Right lobe of liver (tissue), 4 donors: Measurements from ENCODE around the gene GRM8.

Experiments used
- POLR2A ChIP-seq: fragments of 450-650 bp; IDR thresholded peaks from one replicate; pipeline ENCODE4 v1.6.1; 2017; ENCODE audit warnings: antibody characterized with exemption, mild to moderate bottlenecking
- TF ChIP-seq, protein P1 (sequence below), 4 donors: fragments of 200-600 bp in 3 of 4; fragments of 450-650 bp in 1 of 4; IDR thresholded peaks; one replicate each; pipeline versions ENCODE4 v1.5.1 to v1.8.0; 2016 to 2022; ENCODE audit warnings: antibody characterized with exemption in 4 of 4, mild to moderate bottlenecking in 2 of 4
- donor health status: DM: no; HTN: no; CAD: no.
- donor health status: DM: no; HTN: no; CAD: no.
- donor health status: DM: no; HTN: yes; CAD: no.

DNA sequence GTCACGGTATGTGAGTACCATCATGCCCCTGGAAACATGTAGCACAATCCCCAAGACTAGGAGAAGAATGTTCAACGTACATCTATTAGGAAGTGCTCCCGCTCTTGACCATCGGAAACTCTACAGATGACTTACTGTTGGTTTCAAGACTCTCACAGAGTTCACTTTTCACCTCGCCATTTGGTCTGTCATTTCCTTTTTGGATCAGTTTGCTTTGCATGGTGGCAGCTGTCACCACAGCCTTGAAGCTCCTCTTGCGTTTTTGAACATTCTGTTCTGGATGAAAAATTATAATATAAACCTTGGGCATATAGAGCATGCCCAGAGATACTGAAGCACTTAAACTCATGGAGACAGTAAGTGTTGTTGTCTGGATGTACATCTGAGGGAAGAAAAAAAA is 806.8 kb downstream of the GRM8 start:
- TF ChIP-seq, protein P1, sequence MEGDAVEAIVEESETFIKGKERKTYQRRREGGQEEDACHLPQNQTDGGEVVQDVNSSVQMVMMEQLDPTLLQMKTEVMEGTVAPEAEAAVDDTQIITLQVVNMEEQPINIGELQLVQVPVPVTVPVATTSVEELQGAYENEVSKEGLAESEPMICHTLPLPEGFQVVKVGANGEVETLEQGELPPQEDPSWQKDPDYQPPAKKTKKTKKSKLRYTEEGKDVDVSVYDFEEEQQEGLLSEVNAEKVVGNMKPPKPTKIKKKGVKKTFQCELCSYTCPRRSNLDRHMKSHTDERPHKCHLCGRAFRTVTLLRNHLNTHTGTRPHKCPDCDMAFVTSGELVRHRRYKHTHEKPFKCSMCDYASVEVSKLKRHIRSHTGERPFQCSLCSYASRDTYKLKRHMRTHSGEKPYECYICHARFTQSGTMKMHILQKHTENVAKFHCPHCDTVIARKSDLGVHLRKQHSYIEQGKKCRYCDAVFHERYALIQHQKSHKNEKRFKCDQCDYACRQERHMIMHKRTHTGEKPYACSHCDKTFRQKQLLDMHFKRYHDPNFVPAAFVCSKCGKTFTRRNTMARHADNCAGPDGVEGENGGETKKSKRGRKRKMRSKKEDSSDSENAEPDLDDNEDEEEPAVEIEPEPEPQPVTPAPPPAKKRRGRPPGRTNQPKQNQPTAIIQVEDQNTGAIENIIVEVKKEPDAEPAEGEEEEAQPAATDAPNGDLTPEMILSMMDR (IDR thresholded peaks at IDR 0.05), result no peak
- no peak for TF ChIP-seq POLR2A
